Raji (cell line): ENCODE results near the gene KCTD7.

Source experiments
- POLR2A ChIP-seq: IDR thresholded peaks from 2 replicates; pipeline ENCODE4 v1.6.1; 2011; ENCODE audit warnings: low read depth, low read length, control low read depth; ENCODE audit not compliant: insufficient read depth

KCTD7 gene

DNA sequence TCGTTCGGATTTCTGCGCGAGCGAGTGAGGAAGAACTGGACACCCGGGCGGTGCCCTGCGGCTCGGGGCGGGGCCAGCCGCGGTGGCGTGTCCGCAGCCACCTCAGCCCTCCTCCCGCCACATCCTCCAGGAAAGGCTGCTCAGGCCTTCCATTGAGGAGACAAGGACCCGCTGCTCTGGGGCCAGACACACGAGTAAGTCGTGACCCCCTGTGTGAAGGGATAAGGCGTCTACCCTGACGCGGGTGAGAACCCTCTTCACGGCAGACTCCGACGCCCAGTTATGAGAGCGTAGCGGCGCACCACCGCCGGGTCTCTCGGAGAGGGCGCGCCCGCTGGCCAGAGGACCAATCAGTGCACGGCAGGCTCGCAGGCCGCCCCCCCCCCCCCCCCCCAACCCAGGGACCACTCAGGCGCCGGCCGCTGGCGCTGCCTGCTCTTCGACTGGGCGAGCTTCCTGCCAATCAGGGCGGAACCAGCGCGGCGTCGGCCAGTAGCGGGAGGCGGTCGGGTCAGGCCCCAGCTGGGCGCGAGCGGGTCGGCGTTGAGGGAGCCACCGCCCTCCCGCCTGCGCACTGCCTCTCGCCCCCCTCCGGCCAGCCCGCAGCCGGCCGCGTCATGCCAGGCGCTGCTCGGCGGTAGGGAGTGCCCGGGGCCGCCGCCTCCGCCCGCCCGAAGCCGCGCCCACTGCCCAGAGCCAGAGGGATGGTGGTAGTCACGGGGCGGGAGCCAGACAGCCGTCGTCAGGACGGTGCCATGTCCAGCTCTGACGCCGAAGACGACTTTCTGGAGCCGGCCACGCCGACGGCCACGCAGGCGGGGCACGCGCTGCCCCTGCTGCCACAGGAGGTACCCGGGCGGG, at the start of gene KCTD7:
TSS of gene KCTD7 (plus strand) at position 521 of the 861 bp plus-strand sequence. CDS start at position 705, 184 bp downstream.
- TF ChIP-seq POLR2A, result peak; percentile 98

DNA sequence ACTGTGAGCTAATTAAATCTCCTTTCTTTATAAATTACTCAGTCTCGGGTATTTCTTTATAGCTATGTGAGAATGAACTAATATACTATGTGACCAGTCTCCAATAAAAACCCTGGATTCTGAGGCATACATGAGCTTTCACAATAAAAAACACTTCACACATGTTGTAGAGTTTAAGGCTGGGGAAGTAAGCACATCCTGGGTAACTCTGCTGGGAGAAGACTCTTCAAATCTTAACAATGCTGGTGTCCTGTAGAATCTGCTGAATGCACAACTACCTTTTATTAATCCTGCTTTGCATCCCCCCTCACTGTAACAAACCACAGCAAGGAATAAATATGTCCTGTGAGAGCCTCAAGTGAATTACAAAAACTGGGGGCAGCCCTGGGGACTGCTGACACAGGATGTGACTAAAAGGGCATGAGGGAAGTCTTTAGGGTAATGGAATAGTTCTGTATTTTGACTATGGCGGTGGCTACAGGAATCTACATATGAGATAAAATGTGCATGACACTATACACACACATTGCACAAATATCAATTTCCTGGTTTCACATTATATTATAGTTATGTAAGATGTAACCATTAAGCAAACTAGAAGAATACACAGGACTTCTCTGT, 45.1 kb upstream of the KCTD7 start:
- no peak for TF ChIP-seq POLR2A

DNA sequence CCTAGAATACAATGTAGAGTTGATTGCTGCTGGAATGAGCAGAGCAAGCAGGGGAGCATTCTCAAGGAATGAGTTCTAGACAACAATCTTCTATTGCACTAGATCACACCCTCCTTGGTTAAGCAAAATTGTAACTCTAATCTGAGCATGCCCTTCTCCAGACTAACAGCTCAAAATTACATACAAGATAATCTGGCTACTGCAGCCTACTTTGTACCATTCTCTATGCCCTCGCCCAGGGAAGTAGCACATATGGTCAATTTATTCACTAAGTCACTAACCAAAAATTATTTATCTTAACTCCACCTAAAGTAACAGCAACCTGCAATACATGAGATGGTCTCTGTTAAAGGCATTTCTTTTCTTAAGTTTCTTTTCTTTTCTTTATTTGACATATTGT, 42.5 kb upstream of the KCTD7 start:
- TF ChIP-seq POLR2A, result no peak

- TF ChIP-seq POLR2A, result peak; percentile 98
Observed at GRCh38 chr7:66591799-66592596, 36.7 kb upstream of the KCTD7 start.

GRCh38 chr7:66597461-66597860, 31.2 kb upstream of the KCTD7 start:
- no peak for TF ChIP-seq POLR2A

- no peak for TF ChIP-seq POLR2A
Observed at GRCh38 chr7:66602159-66602558, 26.5 kb upstream of the KCTD7 start.

DNA sequence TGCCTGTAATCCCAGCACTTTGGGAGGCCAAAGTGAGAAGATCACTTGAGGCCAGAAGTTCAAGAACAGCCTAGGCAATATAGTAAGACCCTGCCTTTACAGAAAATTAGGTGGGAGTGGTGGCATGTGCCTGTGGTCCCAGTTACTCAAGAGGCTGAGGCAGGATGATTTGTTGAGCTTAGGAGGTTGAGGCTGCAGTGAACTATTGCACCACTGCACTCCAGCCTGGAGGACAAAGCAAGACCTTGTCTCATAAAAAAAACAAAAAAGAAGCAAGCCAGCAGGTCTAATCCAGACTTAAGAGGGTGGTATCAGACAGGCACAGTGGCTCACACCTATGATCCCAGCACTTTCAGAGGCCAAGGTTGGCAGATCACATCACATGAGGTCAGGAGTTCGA, 24.5 kb upstream of the KCTD7 start:
- no peak for TF ChIP-seq POLR2A

- TF ChIP-seq POLR2A, result no peak
Observed at GRCh38 chr7:66609176-66609575, 19.5 kb upstream of the KCTD7 start.

GRCh38 chr7:66615699-66616098, 13.0 kb upstream of the KCTD7 start:
- no peak for TF ChIP-seq POLR2A

- no peak for TF ChIP-seq POLR2A
Observed at GRCh38 chr7:66617295-66617694, 11.4 kb upstream of the KCTD7 start.

DNA sequence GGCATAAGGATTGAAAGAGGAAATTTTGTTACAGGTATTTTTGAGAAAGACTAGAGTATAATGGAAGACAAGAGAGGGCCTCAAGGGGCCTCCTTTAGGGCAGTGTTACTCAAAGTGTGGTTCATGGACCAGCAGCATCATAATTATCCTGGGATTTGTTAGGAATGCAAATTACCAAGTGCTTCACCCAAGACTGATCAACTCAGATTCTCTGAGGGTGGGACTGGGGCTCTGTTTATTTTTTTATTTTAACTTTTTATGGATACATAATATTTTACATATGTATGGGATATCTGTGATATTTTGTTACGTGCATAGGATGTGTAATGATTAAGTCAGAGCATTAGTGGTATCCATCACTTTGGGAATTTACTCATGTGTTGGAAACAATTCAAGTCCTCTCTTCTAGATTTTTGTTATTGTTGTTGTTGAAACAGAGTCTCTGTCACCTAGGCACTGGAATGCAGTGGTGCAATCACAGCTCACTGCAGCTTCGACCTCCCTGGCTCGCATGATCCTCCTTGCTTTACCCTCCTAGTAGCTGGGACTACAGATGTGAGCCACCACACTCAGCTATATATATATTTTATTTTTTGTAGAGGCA, 2.2 kb upstream of the KCTD7 start:
- no peak for TF ChIP-seq POLR2A

DNA sequence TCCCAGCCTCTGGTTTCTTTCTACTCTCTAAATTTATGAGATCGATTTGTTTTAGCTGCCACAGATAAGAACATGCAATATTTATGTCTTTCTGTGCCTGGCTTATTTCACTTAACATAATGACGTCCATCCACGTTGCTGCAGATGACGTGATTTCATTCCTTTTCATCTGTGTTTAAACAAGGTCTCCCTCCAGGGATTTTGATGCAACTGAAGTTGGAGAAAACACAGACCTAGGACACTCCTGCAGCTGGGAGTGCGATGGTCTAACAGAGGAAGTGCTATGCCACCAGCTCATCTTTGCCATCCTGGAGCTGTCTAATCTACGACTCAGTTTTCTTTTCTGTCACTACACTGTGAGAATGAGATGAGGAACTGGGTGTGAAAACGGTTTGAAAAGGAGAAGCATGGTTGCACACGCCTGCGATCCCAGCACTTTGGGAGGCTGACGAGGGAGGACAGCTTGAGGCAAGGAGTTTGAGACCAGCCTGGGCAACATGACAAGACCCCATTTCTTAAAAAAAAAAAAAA, 1.5 kb upstream of the KCTD7 start:
- no peak; the same call in 1 of the 2 replicates for TF ChIP-seq POLR2A

- TF ChIP-seq POLR2A, result no peak
Observed at GRCh38 chr7:66627881-66628360, 760 bp upstream of the KCTD7 start.

DNA sequence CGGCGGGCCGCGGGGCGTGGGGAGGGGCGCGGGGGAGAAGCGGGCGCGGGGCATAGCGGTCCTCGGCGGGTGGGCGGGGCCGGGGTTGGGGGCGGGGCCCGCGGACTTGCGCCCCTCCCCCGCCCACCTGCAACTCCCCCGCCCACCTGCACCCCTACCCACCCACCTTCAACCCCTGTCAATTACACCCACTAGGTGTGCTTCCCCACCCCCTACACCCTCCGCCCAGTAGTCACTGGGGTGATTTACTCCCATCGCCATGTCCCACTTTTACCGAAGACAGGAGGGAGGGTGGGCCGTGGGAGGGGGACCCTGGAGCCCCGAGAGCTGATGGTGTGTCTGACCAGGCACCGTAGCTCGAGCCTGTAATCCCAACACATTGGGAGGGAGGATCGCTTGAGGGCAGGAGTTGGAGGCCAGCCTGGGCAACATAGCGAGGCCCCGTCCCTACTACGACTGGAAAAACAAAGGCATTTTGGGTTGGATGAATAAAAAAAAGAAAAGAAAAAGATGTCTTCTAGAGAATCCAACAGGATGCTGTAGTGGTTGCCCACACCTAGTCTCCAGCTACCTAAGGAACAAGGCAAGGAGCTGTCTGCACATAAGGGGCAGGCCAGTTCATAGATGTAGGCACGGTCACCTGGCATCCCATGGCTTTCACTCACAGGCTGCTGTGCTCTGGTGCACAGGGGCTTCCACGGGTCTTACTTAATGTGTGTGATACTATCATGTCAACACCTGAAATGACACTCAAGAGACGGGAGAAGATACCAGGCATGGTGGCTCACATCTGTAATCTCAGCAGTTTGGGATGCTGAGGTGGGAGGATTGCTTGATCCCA, 761 bp downstream of the KCTD7 start:
- no peak for TF ChIP-seq POLR2A
